K562 (cell line): ENCODE measurements around the gene SLC8A1. TPM values are rescaled to one million over a fixed set of nuclear protein-coding genes. Genes with fewer than 3 reads are reported as not detected.

ENCODE experiments used
- ATAC-seq: fragments of 200-7000 bp; cut with Tn5 transposase; 3 replicates; pipeline ENCODE4 v1.9.1; 2020; ENCODE audit warnings: moderate library complexity
- BruUV-seq: library from RNA; stranded (reverse); fragments of 400-500 nt; replicated peaks from 2 replicates; lab custom pipeline; 2021; lab: Mats Ljungman, UMichigan
- CTCF ChIA-PET: fragments of 300-600 bp; formaldehyde crosslinking; extraction: SDS; loops from one replicate; lab custom pipeline; 2021; ENCODE audit warnings: low intra/inter-chr PET ratio; lab: Yijun Ruan, JAX
- POLR2A ChIA-PET: fragments of 300-600, 350-650 bp; sonication (Branson Sonifier 250); formaldehyde crosslinking; extraction: SDS; loops from one replicate; lab custom pipeline; 2021; ENCODE audit warnings: antibody characterized with exemption, inconsistent platforms; lab: Yijun Ruan, JAX
- DNase-seq, 4 experiments: peaks; one replicate each; pipeline versions ENCODE4 v3.0.0 to v3.0.0-alpha.2; 2011 to 2018; ENCODE audit warnings: low spot score in 3 of 4, mixed read lengths in 3 of 4; ENCODE audit errors: extremely low read depth in 1 of 4
- FAIRE-seq: peaks from 2 replicates; lab custom pipeline; 2011; peaks lifted over from hg19 to GRCh38; lab: Jason Lieb, UNC
- H2AFZ ChIP-seq: 2 replicates; pipeline ENCODE4 v1.6.0; 2011; ENCODE audit warnings: low read depth, low read length, control low read depth, inconsistent platforms
- H3K27ac ChIP-seq: fragments of 200-600 bp; 3 replicates; pipeline ENCODE4 v1.8.0; 2011; ENCODE audit warnings: low read depth, mild to moderate bottlenecking, control low read depth, inconsistent platforms, low read length, moderate library complexity, mixed read lengths; ENCODE audit errors: extremely low read depth
- H3K27me3 ChIP-seq, 2 experiments: fragments of 300-600 bp in 1 of 2; 2 replicates in 1 of 2; 3 replicates in 1 of 2; pipeline versions ENCODE4 v1.6.0 to v1.8.0; 2011; ENCODE audit warnings: inconsistent platforms in 2 of 2, low read length in 2 of 2, mild to moderate bottlenecking in 1 of 2, mixed read lengths in 1 of 2, moderate library complexity in 1 of 2; ENCODE audit not compliant: control insufficient read depth in 2 of 2, insufficient read depth in 2 of 2
- H3K36me3 ChIP-seq: fragments of 300-600 bp; 3 replicates; pipeline ENCODE4 v1.8.0; 2011; ENCODE audit warnings: mild to moderate bottlenecking, low read length, inconsistent platforms; ENCODE audit not compliant: control insufficient read depth, insufficient read depth
- H3K4me1 ChIP-seq, 2 experiments: fragments of 200-600 bp in 1 of 2; replicated peaks in 1 of 2; 2 replicates in 1 of 2; 3 replicates in 1 of 2; pipeline versions ENCODE4 v1.5.1 to v1.8.0; 2011; ENCODE audit warnings: inconsistent platforms in 2 of 2, low read length in 2 of 2, mild to moderate bottlenecking in 1 of 2, mixed read lengths in 1 of 2, moderate library complexity in 1 of 2; ENCODE audit not compliant: control insufficient read depth in 2 of 2, insufficient read depth in 2 of 2
- H3K4me2 ChIP-seq: 2 replicates; pipeline ENCODE4 v1.6.1; 2011; ENCODE audit warnings: low read length, control low read depth, inconsistent platforms, mixed read lengths; ENCODE audit not compliant: insufficient read depth
- H3K4me3 ChIP-seq: fragments of 200-600 bp; sonication (generic), shearing (Covaris generic); 2 replicates; pipeline ENCODE4 v1.5.1; 2016; ENCODE audit warnings: control low read depth, inconsistent platforms
- H3K79me2 ChIP-seq: fragments of 200-600 bp; 3 replicates; pipeline ENCODE4 v1.8.0; 2011; ENCODE audit warnings: low read length, inconsistent platforms; ENCODE audit not compliant: control insufficient read depth, insufficient read depth
- H3K9ac ChIP-seq, 2 experiments: 2 replicates each; pipeline versions ENCODE4 v1.6.0 to v1.6.1; 2011; ENCODE audit warnings: low read depth in 2 of 2, low read length in 2 of 2, control low read depth in 1 of 2, inconsistent platforms in 1 of 2, mild to moderate bottlenecking in 1 of 2, mixed read lengths in 1 of 2; ENCODE audit not compliant: insufficient read depth in 1 of 2
- H3K9me1 ChIP-seq: one replicate; pipeline ENCODE4 v1.6.0; 2011; ENCODE audit warnings: inconsistent platforms, mild to moderate bottlenecking, low read length, moderate library complexity; ENCODE audit not compliant: control insufficient read depth, insufficient read depth
- H3K9me3 ChIP-seq: replicated peaks from 2 replicates; pipeline ENCODE4 v1.5.1; 2011; ENCODE audit warnings: low read depth, low read length, inconsistent platforms; ENCODE audit not compliant: control insufficient read depth, insufficient read depth
- H4K20me1 ChIP-seq: replicated peaks from 2 replicates; pipeline ENCODE4 v1.6.1; 2011; ENCODE audit warnings: low read length, inconsistent platforms, mixed read lengths; ENCODE audit not compliant: control insufficient read depth, insufficient read depth
- ARID3B ChIP-seq: fragments of 250-450 bp; sonication (Bioruptor Pico); IDR thresholded peaks from 2 replicates; pipeline ENCODE4 v1.4.0; 2020; ENCODE audit warnings: borderline replicate concordance
- ATF2 ChIP-seq: sonication (generic); formaldehyde crosslinking; IDR thresholded peaks from 2 replicates; pipeline ENCODE4 v1.8.1; 2022; ENCODE audit warnings: missing genetic modification reagents
- NR2C1 ChIP-seq, 2 experiments: fragments of 450-650 bp; IDR thresholded peaks; 2 replicates each; pipeline ENCODE4 v1.6.1; 2017; ENCODE audit warnings: mild to moderate bottlenecking in 2 of 2, antibody characterized with exemption in 1 of 2, inconsistent platforms in 1 of 2, missing compliant biosample characterization in 1 of 2, missing genetic modification characterization in 1 of 2
- POLR3A ChIP-seq: IDR thresholded peaks from 2 replicates; pipeline ENCODE4 v1.6.1; 2011; ENCODE audit warnings: borderline replicate concordance, mild to moderate bottlenecking, moderate library complexity; ENCODE audit not compliant: insufficient read length, insufficient read depth; ENCODE audit errors: extremely low read depth
- RBFOX2 ChIP-seq: fragments of 200-400 bp; formaldehyde crosslinking; IDR thresholded peaks from 2 replicates; pipeline ENCODE4 v1.6.1; 2017; ENCODE audit warnings: low read depth, mild to moderate bottlenecking, low read length, moderate library complexity
- TGIF2 ChIP-seq: sonication (generic); formaldehyde crosslinking; IDR thresholded peaks from 2 replicates; pipeline ENCODE4 v1.8.1; 2022; ENCODE audit warnings: mild to moderate bottlenecking, missing genetic modification reagents, moderate library complexity
- THAP7 ChIP-seq: fragments of 250-450 bp; sonication (Bioruptor Pico); IDR thresholded peaks from 2 replicates; pipeline ENCODE4 v1.5.0; 2021
- THRA ChIP-seq: fragments of 450-650 bp; IDR thresholded peaks from 2 replicates; pipeline ENCODE4 v1.6.1; 2017; ENCODE audit warnings: mild to moderate bottlenecking, moderate library complexity
- VEZF1 ChIP-seq: fragments of 200-800 bp; sonication (Bioruptor generic); IDR thresholded peaks from 2 replicates; pipeline ENCODE4 v1.6.1; 2017; ENCODE audit warnings: missing genetic modification characterization, missing compliant biosample characterization
- XRCC3 ChIP-seq: fragments of 450-650 bp; IDR thresholded peaks from 2 replicates; pipeline ENCODE4 v1.6.1; 2017; ENCODE audit warnings: mild to moderate bottlenecking, moderate library complexity
- ZBTB1 ChIP-seq: sonication (generic); formaldehyde crosslinking; IDR thresholded peaks from 2 replicates; pipeline ENCODE4 v1.8.1; 2023; ENCODE audit warnings: missing genetic modification reagents, low read depth, mild to moderate bottlenecking, borderline replicate concordance
- ZNF507 ChIP-seq: conservative IDR thresholded peaks from 2 replicates; pipeline ENCODE4 v1.6.1; 2017; ENCODE audit warnings: missing genetic modification characterization, missing compliant biosample characterization
- WGBS: fragments of 100-300 bp; shearing (Covaris generic); methylation state at CpG from one replicate; pipeline ENCODE4 v1.1.6; 2016; ENCODE audit warnings: low coverage, mixed read lengths; ENCODE audit not compliant: insufficient coverage; ENCODE audit errors: missing lambda C conversion rate; 5-methylcytosine and 5-hydroxymethylcytosine counted together
- in situ Hi-C: fragments of 300-500 bp; cut with MboI; formaldehyde crosslinking; loops from 4 replicates; pipeline ENCODE4 v1.15.0; 2018; ENCODE audit warnings: inconsistent platforms, mixed read lengths
- intact Hi-C: fragments of 100-400 bp; cut with micrococcal nuclease; formaldehyde crosslinking; loops from 2 replicates; pipeline ENCODE4 v1.14.2; 2022
- polyA plus RNA-seq, 8 experiments: library from polyadenylated mRNA; depleted of rRNA in 4 of 8; stranded (reverse) in 5 of 8; unstranded in 3 of 8; fragments of >200 nt; fragmentation: Nextera tagmentation in 2 of 8; fragmentation: Illumina TruSeq in 1 of 8; extraction: Ambion mirVana in 2 of 8; extraction: Trizol in 1 of 8; gene quantifications; 2 replicates each; pipeline versions ENCODE4 v1.2.1 to v1.2.3, GENCODE V29; 2011 to 2014; ENCODE audit warnings: inconsistent platforms in 1 of 8, missing spikeins in 1 of 8
- total RNA-seq, 7 experiments: library from RNA; depleted of rRNA in 6 of 7; stranded (reverse); fragments of >200 nt in 6 of 7; fragmentation: Illumina TruSeq in 2 of 7; extraction: Trizol in 2 of 7; gene quantifications; 2 replicates each; pipeline versions ENCODE4 v1.2.1 to v1.2.3, GENCODE V29; 2011 to 2021; ENCODE audit warnings: low replicate concordance in 1 of 7

The SLC8A1 gene
- total and polyA plus RNA-seq, 9 of the 15 experiments (the other 6 are each of a cell fraction or from before 2014, with no cell fraction given), result not detected

GRCh38 chr2:40451918-40452605 is at the start of gene SLC8A1 (continued):
- TF ChIP-seq ARID3B (CRISPR knock-in tag) (no peak), THAP7 (CRISPR knock-in tag) (no peak), THRA (no peak)

- no peaks in the 10 kb centered on the region for H3K36me3 ChIP-seq
- TF ChIP-seq VEZF1, result no peak
- no peak for TF ChIP-seq TGIF2 (CRISPR knock-in tag)
- TF ChIP-seq NR2C1 (IDR thresholded peaks at IDR 0.05), result no peak
- no peak for TF ChIP-seq NR2C1 (tag; IDR thresholded peaks at IDR 0.05)
- TF ChIP-seq XRCC3, result no peak
- no peak for TF ChIP-seq RBFOX2
- TF ChIP-seq ZBTB1 (CRISPR knock-in tag), result no peak
- TF ChIP-seq ZNF507 (tag), result no peak
- no peak for TF ChIP-seq ATF2 (CRISPR knock-in tag)
- TF ChIP-seq POLR3A, result no peak
Observed at GRCh38 chr2:40499437-40499836, 47.5 kb upstream of the SLC8A1 start.

More at GRCh38 chr2:40499437-40499836, 47.5 kb upstream of the SLC8A1 start:
- H3K9me1 ChIP-seq, result no peaks in the 10 kb centered on the region
- H3K4me2 ChIP-seq, result no peak overlapping the region
- ChIA-PET POLR2A (no interaction called here), CTCF (no interaction called here)
- FAIRE-seq, result no peak
- intact Hi-C loops (no loop called here), in situ Hi-C loops (no loop called here)
- no peak for ATAC-seq
- H4K20me1 ChIP-seq, result no peaks in the 10 kb centered on the region
- 0% methylated on average over 2 of the region's 2 CpGs for WGBS
- no peaks in the 10 kb centered on the region for H3K9me3 ChIP-seq
- H3K9ac ChIP-seq, result no peak overlapping the region
- H3K4me1 ChIP-seq, result no peaks in the 10 kb centered on the region
- H3K79me2 ChIP-seq, result no peaks in the 10 kb centered on the region
- no peak overlapping the region for H3K27ac ChIP-seq
- no peaks in the 10 kb centered on the region for H3K27me3 ChIP-seq
- no TSS peak for BruUV-seq
- DNase-seq, result no peak
- H3K4me3 ChIP-seq, result no peak overlapping the region
- H2AFZ ChIP-seq, result no peak overlapping the region
